Esophagus muscularis mucosa (tissue), 4 donors: ENCODE data around the gene TRRAP. TPM values are rescaled to one million over a fixed set of nuclear protein-coding genes. Genes with fewer than 3 reads are reported as not detected.

ENCODE experiments used
- DNase-seq: peaks from one replicate; pipeline ENCODE4 v3.0.0-alpha.2; 2017; ENCODE audit errors: extremely low spot score
- H3K27ac ChIP-seq, 4 donors: fragments of 200-600 bp; sonication (generic); replicated peaks in 1 of 4; 1 replicate in 3 of 4; 2 replicates in 1 of 4; pipeline ENCODE4 v1.5.1; 2016 to 2019; ENCODE audit warnings: mild to moderate bottlenecking in 1 of 4
- H3K27me3 ChIP-seq, 4 donors: fragments of 200-600 bp; sonication (generic); one replicate each; pipeline versions ENCODE4 v1.5.1 to v1.6.0; 2016 to 2019
- H3K36me3 ChIP-seq, 4 donors: fragments of 200-600 bp; sonication (generic); one replicate each; pipeline ENCODE4 v1.5.1; 2016 to 2019
- H3K4me1 ChIP-seq, 4 donors: fragments of 200-600 bp; sonication (generic); one replicate each; pipeline ENCODE4 v1.5.1; 2016 to 2019
- H3K4me3 ChIP-seq, 4 donors: fragments of 200-600 bp; sonication (generic); 1 replicate in 2 of 4; 2 replicates in 2 of 4; pipeline ENCODE4 v1.5.1; 2016 to 2019; ENCODE audit warnings: mild to moderate bottlenecking in 4 of 4, moderate library complexity in 1 of 4
- H3K9me3 ChIP-seq, 4 donors: fragments of 200-600 bp; sonication (generic); 1 replicate in 3 of 4; 2 replicates in 1 of 4; pipeline ENCODE4 v1.5.1; 2016 to 2019
- CTCF ChIP-seq, 3 experiments: fragments of 200-600 bp in 2 of 3; fragments of 450-650 bp in 1 of 3; sonication (generic) in 2 of 3; IDR thresholded peaks; one replicate each; pipeline ENCODE4 v1.5.1; 2017 to 2019; ENCODE audit warnings: antibody characterized with exemption in 3 of 3, mild to moderate bottlenecking in 2 of 3, moderate library complexity in 1 of 3
- EP300 ChIP-seq: sonication (generic); formaldehyde crosslinking; IDR thresholded peaks from one replicate; pipeline ENCODE4 v1.6.1; 2017; ENCODE audit warnings: antibody characterized with exemption
- POLR2A ChIP-seq: fragments of 450-650 bp; IDR thresholded peaks from one replicate; pipeline ENCODE4 v1.6.1; 2017; ENCODE audit warnings: antibody characterized with exemption, moderate library complexity, mild to moderate bottlenecking, low read depth
- POLR2AphosphoS5 ChIP-seq, 2 donors: sonication (generic); formaldehyde crosslinking; IDR thresholded peaks; one replicate each; pipeline ENCODE4 v1.6.1; 2017; ENCODE audit warnings: antibody characterized with exemption in 2 of 2
- WGBS: methylation state at CpG from one replicate; pipeline ENCODE4 v1.1.5; 2018; 5-methylcytosine and 5-hydroxymethylcytosine counted together
- intact Hi-C: fragments of 100-400 bp; cut with DNase I; formaldehyde crosslinking; loops from one replicate; pipeline ENCODE4 v1.15.1; 2023
- total RNA-seq, 4 donors: library from RNA; depleted of rRNA; stranded (reverse); fragments of >200 nt; gene quantifications; one replicate each; pipeline versions ENCODE4 v1.1.0 to v1.2.1, GENCODE V29; 2016

The TRRAP gene
- total RNA-seq, 4 donors from 2014 or later, result 22.9 to 38.0 (median 29.7) TPM

DNA sequence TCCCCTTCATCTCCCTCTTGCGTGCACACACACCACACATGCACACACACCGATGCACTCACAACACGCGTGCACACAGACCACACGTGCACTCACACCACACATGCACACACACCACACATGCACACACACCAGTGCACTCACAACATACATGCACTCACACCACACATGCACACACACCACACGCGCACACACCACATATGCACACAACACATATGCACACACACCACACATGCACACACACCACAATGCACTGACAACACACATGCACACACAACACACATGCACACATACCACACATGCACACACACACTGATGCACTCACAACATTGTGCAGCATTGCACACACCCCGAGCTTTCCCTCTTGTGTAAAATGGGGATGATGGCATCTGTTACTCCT lies 68.1 kb downstream of the TRRAP start:
- intact Hi-C loops, result no loop called here
- Histone ChIP-seq H3K4me1 (peaks cover 0 to 12% (median 11%) of the 10 kb centered on the region in 4 donors), H3K9me3 (no peaks in the 10 kb centered on the region), H3K36me3 (peaks cover 37 to 91% (median 82%) of the 10 kb centered on the region in 4 donors), H3K27ac (no peak overlapping the region), H3K4me3 (no peak overlapping the region), H3K27me3 (no peaks in the 10 kb centered on the region)
- WGBS, result 85% methylated on average over 8 of the region's 8 CpGs
- TF ChIP-seq POLR2A, result no peak
- TF ChIP-seq POLR2AphosphoS5 (IDR thresholded peaks at IDR 0.05), result no peak
- TF ChIP-seq EP300, result no peak
- no peak for TF ChIP-seq CTCF (IDR thresholded peaks at IDR 0.05)
- DNase-seq, result no peak

DNA sequence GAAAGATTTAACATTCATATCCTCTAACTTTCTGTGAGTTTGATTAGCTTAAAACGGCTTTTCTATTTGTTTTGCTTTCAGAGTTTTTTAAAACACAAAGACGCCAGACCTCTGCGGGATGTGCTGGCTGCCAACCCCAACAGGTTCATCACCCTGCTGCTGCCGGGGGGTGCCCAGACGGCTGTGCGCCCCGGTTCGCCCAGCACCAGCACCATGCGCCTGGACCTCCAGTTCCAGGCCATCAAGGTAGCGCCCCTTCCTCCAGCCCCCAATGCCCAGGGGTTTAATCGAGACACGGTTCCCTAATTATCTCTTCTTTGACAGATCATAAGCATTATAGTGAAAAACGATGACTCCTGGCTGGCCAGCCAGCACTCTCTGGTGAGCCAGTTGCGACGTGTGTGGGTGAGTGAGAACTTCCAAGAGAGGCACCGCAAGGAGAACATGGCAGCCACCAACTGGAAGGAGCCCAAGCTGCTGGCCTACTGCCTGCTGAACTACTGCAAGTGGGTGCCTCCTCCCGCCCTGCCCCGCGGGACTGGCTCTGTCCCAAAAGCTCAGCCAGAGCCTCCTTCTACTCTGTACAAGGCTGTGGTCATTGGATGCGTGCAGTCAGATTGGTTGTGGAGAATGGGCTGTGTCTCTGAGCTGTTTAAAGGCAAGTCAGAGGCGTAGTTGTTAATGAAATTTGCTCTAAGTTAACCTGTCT lies 71.2 kb downstream of the TRRAP start:
- intact Hi-C loops, result no loop called here
- Histone ChIP-seq H3K4me3 (no peak overlapping the region), H3K36me3 (peaks cover 53 to 98% (median 89%) of the 10 kb centered on the region in 4 donors), H3K9me3 (no peaks in the 10 kb centered on the region), H3K27ac (no peak overlapping the region), H3K27me3 (no peaks in the 10 kb centered on the region), H3K4me1 (no peaks in the 10 kb centered on the region)
- DNase-seq, result no peak
- 88% methylated on average over 21 of the region's 21 CpGs for WGBS
- TF ChIP-seq POLR2A, result no peak
- no peak for TF ChIP-seq POLR2AphosphoS5 (IDR thresholded peaks at IDR 0.05)
- no peak for TF ChIP-seq EP300
- TF ChIP-seq CTCF (IDR thresholded peaks at IDR 0.05), result no peak

DNA sequence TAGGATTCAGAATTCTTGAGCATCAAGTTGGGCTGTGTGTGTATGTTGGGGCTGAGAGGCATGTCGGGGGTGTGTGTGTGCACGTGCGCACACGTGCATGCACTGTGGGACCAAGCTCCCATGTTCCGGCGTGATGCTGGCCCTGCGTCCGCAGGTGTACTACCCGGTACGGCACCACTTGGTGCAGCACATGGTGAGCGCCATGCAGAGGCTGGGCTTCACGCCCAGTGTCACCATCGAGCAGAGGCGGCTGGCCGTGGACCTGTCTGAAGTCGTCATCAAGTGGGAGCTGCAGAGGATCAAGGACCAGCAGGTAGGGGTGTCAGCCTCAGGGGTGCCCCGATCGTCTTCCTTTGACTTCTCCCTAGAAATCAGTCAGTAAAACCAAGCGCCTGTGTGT lies 77.7 kb downstream of the TRRAP start:
- WGBS, result 96% methylated on average over 18 of the region's 19 CpGs
- peaks cover 83 to 100% (median 97%) of the 10 kb centered on the region in 4 donors for H3K36me3 ChIP-seq
- intact Hi-C loops, result no loop called here
- H3K9me3 ChIP-seq, result no peaks in the 10 kb centered on the region
- DNase-seq, result no peak
- H3K27me3 ChIP-seq, result no peaks in the 10 kb centered on the region
- TF ChIP-seq EP300 (no peak), POLR2A (no peak), POLR2AphosphoS5 (IDR thresholded peaks at IDR 0.05) (no peak)
- no peaks in the 10 kb centered on the region for H3K4me1 ChIP-seq
- H3K4me3 ChIP-seq, result no peak overlapping the region
- no peak overlapping the region for H3K27ac ChIP-seq

GRCh38 chr7:98956469-98956868 lies 78.1 kb downstream of the TRRAP start:
- intact Hi-C loops, result no loop called here
- H3K9me3 ChIP-seq, result no peaks in the 10 kb centered on the region
- no peaks in the 10 kb centered on the region for H3K27me3 ChIP-seq
- no peak overlapping the region for H3K4me3 ChIP-seq
- peaks cover 83 to 100% (median 97%) of the 10 kb centered on the region in 4 donors for H3K36me3 ChIP-seq
- H3K4me1 ChIP-seq, result no peaks in the 10 kb centered on the region
- TF ChIP-seq EP300 (no peak), CTCF (IDR thresholded peaks at IDR 0.05) (no peak), POLR2A (no peak), POLR2AphosphoS5 (IDR thresholded peaks at IDR 0.05) (no peak)
- DNase-seq, result no peak
- H3K27ac ChIP-seq, result no peak overlapping the region
- WGBS, result 93% methylated on average over 8 of the region's 9 CpGs

- Histone ChIP-seq H3K4me1 (no peaks in the 10 kb centered on the region), H3K27me3 (no peaks in the 10 kb centered on the region), H3K9me3 (no peaks in the 10 kb centered on the region), H3K27ac (no peak overlapping the region), H3K4me3 (no peak overlapping the region), H3K36me3 (peaks cover 86 to 100% (median 97%) of the 10 kb centered on the region in 4 donors)
- intact Hi-C loops, result no loop called here
- 93% methylated on average over 9 of the region's 9 CpGs for WGBS
- DNase-seq, result no peak
- no peak for TF ChIP-seq POLR2A
- no peak for TF ChIP-seq EP300
- no peak for TF ChIP-seq POLR2AphosphoS5 (IDR thresholded peaks at IDR 0.05)
- no peak for TF ChIP-seq CTCF (IDR thresholded peaks at IDR 0.05)
These were observed 78.6 kb downstream of the TRRAP start for GRCh38 chr7:98956937-98957336.
